T-helper 1 cell treated with Interleukin-12 subunit alpha and Interleukin-12 subunit beta and Interleukin-4 antibody, amounts not matched to agents 30 μg/mL and 1 μg/mL, for 36 hours (primary cell): ENCODE measurements around the gene DNAJC11.
"Not testable (repeated sequence)": the region's sequence is repeated elsewhere in the genome, so short reads cannot be mapped to it uniquely, and the experiment has no call there.

ENCODE experiments used
- H3K27ac Mint-ChIP-seq: one replicate; pipeline ENCODE4 v1.8.0; 2021; ENCODE audit warnings: mild to moderate bottlenecking, mixed read lengths
- H3K27me3 Mint-ChIP-seq: one replicate; pipeline ENCODE4 v1.8.0; 2021; ENCODE audit warnings: low read depth, mixed read lengths
- H3K36me3 Mint-ChIP-seq: one replicate; pipeline ENCODE4 v1.8.0; 2021; ENCODE audit warnings: low read depth, mixed read lengths
- H3K4me1 Mint-ChIP-seq: one replicate; pipeline ENCODE4 v1.8.0; 2021; ENCODE audit warnings: low read depth, mixed read lengths
- H3K4me3 Mint-ChIP-seq: one replicate; pipeline ENCODE4 v1.8.0; 2021; ENCODE audit warnings: mild to moderate bottlenecking, moderate library complexity, mixed read lengths
- H3K9me3 Mint-ChIP-seq: one replicate; pipeline ENCODE4 v1.8.0; 2021; ENCODE audit warnings: mixed read lengths

The DNAJC11 gene

DNA sequence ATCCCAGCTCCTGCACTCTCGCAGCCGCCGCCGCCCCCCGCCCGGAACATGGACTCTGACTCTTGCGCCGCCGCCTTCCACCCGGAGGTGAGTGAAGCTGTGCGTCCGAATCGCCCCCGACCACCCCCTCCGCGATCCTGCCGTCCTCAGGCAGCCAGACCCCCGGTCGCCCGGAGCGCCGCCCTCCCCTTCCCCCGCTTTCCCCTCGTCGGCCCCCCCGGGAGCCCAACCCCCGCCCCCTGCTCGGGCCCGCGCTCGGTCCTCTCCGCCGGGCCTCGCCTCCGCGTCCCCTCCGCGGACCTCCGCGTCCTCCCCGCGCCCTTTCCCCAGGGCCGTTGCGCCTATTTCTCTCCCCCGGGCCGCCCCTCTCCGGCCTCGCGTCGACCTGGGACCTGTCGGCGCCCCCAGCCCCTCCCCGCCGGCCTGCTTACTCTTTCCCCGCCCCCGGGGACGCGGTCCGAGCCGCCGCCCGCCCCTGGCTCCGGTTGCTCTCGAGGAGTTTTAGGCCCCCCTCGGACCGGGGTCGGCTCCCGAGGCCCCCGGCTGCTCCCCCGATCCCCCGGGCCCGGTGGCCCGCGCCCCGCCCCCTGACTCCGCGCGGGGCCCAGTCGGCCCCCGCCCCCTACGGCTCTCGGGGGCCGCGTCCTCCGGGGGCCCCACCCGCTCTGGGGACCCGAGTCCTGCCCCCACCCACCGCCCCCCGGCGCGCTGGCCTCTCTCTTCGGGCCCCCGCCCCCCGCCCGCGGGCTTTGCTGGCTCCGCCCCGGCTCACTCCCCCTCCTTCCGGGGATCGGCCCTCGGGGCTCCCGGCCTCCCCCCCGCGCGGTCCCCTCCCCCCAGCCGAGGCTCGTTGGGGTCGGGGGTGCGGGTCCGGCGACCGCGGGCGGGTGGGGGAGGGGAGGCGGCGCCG lies 87.3 kb downstream of the DNAJC11 start:
- H3K36me3 Mint-ChIP-seq, result peaks cover 10% of the 10 kb centered on the region

DNA sequence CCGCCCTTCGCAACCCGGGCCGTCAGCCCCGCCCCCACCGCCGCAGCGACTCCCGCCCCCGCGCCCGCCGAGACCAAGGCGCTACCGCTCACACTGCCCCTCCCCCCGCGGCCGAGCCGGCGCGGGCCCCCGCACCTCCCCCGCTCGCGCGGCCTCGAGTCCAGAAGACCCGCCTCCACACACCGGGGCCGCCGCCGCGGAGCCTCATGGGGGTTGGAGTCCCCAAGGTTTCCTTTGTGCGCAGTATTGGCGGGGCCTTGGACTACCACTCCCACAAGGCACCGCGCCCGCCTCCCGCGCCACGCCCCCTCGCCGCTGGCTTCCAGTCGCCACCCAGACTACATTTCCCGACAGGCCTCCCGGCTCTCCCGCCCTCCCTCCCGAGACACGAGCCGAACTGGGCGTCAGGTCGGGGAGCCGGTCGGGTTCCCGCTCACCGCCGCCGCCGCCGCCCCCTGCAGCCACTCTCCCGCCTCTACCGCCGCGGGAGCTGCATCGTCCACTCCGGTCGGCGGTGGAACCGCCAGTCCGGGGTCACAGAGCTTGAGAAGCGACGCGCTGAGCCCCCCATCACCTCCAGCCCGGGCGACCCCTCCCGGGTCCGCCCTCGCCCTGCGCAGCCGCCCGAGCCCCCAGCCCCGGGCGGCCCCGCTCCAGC lies 88.1 kb downstream of the DNAJC11 start, which contains the start of gene PHF13:
TSS of gene PHF13 (plus strand) at position 371 of the 658 bp plus-strand sequence. CDS start 336 bp downstream, outside the sequence.
- Mint-ChIP-seq H3K4me3 (peak within 1 kb of the TSS; percentile 90), H3K36me3 (peaks cover 10% of the 10 kb centered on the region)

More for the DNA sequence above, 87.3 kb downstream of the DNAJC11 start:
- Mint-ChIP-seq H3K4me3 (peak overlapping the region; percentile 42), H3K27me3 (no peaks in the 10 kb centered on the region), H3K27ac (no peak overlapping the region), H3K9me3 (no peaks in the 10 kb centered on the region), H3K4me1 (peaks cover 17% of the 10 kb centered on the region)

DNA sequence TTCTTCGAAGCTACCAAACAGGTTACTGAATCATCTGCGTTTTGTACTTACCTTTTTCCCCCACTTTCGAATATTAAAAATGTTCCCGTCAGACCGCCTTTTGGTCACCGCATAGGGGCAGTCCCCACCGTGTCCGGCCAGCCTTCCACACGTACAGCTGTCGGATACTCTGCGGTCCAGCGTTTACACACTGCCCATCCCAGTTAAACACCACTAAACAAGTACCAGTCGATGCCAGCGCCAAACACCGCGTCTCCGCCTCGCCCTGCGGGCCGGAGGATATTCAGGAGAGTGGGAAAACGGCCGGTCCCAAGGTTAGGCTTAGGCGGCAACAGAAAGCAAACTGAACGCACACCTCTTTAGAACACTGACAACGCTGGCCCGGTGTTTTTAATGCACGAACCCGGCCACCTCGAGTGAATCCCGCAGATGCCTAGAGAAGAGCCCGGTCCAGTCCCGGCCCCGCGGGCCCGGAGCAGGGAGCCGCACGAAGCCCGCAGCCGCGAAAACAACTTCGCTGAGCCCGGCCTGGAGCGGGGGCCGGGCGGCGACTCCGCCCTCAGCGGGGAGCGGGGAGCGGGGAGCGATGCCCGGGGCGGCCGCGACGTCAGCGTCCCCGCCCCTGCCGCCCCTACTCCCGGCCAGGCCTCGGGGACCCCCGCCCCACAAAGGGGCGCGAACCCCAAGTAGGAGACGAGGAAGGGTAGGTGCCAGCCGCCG lies 88.8 kb downstream of the DNAJC11 start:
- Mint-ChIP-seq H3K4me1 (peaks cover 17% of the 10 kb centered on the region), H3K4me3 (peak overlapping the region; percentile 90), H3K36me3 (peaks cover 10% of the 10 kb centered on the region), H3K27me3 (peaks cover 2% of the 10 kb centered on the region), H3K27ac (peak overlapping the region; percentile 82), H3K9me3 (no peaks in the 10 kb centered on the region)

More for the DNA sequence above, 88.1 kb downstream of the DNAJC11 start, which contains the start of gene PHF13:
- Mint-ChIP-seq H3K4me1 (peaks cover 17% of the 10 kb centered on the region), H3K27ac (peak within 1 kb of the TSS; percentile 82), H3K9me3 (no peaks in the 10 kb centered on the region), H3K27me3 (no peaks in the 10 kb centered on the region)

DNA sequence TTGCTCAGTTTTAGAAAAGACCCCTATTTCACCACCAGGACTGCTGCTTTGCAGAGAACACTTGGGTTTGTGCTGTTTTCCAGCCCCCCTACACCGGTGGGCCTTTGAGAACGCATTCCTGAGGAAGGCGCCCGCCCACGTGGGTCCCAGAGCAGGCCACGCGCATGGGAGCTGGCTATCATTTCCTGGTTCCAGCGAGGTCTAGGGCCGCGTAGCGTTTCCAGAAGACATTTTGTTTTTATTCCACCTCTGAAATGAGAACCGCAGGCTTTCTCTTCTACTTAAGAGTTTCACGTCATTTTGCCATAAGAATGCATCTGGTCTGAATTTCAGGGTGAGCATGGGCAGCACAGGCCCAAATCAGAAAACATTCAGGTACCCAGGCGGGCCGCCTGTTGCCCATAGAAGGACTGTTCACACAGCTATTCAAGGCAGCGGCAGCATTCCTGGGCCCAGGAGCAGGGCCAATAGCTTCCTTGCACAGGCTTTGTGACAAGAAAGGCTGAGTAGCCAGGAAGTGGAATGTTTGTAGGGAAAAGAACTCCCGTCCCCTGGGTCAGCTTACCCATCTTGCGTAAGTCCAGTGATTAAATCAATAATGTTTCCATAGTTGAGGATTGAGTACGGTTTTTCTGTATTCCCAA lies 97.6 kb downstream of the DNAJC11 start:
- Mint-ChIP-seq H3K9me3 (no peaks in the 10 kb centered on the region), H3K4me1 (peaks cover 18% of the 10 kb centered on the region), H3K27me3 (peaks cover 5% of the 10 kb centered on the region), H3K36me3 (peaks cover 10% of the 10 kb centered on the region), H3K27ac (peak overlapping the region; percentile 95), H3K4me3 (peak overlapping the region; percentile 78)

DNA sequence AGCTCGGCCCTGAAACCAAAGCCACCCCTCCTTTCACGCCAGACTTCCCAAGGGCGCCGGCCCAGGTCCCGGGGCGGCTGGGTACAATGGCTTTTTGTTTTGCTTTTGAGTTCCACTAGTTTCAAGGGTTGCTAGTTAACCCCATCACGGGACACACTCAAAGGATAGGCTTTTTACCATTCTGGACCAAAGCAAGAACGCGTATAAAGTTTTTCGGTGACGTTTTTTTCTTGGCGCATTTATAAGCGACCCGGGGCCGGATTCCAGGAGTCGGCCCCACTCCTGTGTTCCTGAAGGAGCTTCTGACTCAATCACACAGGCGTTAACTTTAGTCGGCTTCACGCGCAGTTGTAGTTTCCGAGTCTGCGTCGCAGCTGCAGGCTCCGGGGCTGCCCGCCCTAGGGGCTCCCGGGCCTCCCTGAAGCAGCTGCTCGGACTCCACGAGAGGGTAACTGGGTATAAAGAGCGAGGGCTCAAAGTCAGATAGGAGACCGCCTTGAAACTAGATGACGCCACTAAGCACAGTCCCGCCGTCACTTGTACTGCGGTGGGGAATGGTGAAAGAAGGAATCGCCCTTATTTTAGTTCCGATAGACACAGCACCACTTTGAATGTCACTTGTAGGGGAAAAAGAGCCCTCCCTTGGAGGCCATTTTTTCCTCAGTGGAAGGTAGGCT lies 98.2 kb downstream of the DNAJC11 start:
- H3K4me1 Mint-ChIP-seq, result peaks cover 18% of the 10 kb centered on the region

DNA sequence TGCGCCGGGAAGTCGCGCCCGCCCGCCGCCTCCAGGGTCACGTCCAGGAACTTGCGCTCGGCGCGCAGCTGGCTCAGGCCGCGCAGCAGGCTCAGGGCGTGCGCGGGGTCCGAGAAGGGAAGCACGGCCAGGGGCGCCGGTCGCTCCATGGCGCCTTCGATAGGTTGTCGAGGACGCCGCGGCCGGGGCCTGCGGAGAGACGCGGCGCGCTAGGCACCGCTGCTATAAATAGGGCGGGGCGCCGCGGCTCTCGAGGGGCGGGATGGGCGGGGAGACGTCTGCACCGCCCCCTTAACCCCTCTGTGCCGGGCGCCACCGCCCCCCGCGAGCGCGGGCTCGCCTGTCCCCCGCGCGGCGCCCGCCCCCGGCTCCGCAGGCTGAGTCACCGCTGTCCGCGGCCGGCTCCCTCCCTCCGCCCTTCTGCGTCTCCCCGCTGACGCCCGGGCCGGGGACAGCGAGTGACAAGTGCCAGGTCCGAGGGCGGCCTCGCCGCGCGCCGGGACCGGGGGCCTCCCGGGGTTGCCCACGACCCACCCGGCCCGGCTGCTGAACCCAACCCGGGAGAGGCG lies 98.9 kb downstream of the DNAJC11 start, which contains the start of gene KLHL21:
TSS of gene KLHL21 (minus strand) at position 201 of the 569 bp plus-strand sequence. CDS start at position 149, 52 bp downstream.
- no peaks in the 10 kb centered on the region for H3K9me3 Mint-ChIP-seq
- H3K4me3 Mint-ChIP-seq, result peak within 1 kb of the TSS; percentile 100
- peak within 1 kb of the TSS; percentile 99 for H3K27ac Mint-ChIP-seq
- peaks cover 3% of the 10 kb centered on the region for H3K27me3 Mint-ChIP-seq
- H3K36me3 Mint-ChIP-seq, result peaks cover 10% of the 10 kb centered on the region
- peaks cover 18% of the 10 kb centered on the region for H3K4me1 Mint-ChIP-seq

More for the DNA sequence above, 98.2 kb downstream of the DNAJC11 start:
- peak overlapping the region; percentile 95 for H3K27ac Mint-ChIP-seq
- peaks cover 10% of the 10 kb centered on the region for H3K36me3 Mint-ChIP-seq
- peaks cover 5% of the 10 kb centered on the region for H3K27me3 Mint-ChIP-seq
- H3K4me3 Mint-ChIP-seq, result peak overlapping the region; percentile 78
- H3K9me3 Mint-ChIP-seq, result no peaks in the 10 kb centered on the region

DNA sequence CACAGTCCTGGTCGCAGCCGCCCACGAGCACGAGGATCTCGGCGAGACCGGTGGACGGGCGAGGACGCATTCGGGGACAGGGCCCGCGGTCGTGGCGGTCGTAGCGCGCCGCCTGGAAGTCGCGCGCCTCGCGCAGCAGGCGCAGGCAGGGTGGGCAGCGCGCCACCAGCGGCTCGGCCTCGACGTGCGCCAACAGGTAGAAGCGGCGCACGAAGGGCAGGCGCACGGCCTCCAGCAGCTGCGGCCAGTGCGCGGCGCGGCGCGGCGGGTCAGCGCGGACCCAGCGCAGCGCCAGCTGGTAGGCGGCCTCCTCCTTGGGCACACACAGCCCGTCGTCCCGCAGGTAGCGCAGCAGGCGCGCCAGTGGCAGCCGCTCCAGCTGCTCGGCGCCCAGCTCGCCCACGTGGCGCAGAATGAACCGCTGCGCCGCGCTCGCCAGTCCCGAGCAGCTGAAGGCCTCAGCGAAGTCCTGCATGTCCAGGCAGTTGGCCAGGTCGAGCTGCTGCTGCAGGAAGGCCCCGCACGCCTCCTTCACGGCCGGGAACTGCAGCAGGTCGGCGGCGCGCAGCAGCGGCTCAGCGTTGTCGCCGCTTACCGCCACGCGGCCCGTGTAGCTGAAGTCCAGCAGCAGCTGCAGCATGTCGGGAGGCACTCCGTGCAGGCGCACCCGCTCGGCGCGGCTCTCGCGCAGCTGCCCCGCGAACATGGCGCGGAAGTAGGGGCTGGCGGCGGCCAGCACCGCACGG lies 99.5 kb downstream of the DNAJC11 start:
- Mint-ChIP-seq H3K27ac (peak overlapping the region; percentile 99), H3K4me3 (peak overlapping the region; percentile 100), H3K9me3 (no peaks in the 10 kb centered on the region), H3K27me3 (no peaks in the 10 kb centered on the region), H3K4me1 (peaks cover 18% of the 10 kb centered on the region), H3K36me3 (peaks cover 12% of the 10 kb centered on the region)

DNA sequence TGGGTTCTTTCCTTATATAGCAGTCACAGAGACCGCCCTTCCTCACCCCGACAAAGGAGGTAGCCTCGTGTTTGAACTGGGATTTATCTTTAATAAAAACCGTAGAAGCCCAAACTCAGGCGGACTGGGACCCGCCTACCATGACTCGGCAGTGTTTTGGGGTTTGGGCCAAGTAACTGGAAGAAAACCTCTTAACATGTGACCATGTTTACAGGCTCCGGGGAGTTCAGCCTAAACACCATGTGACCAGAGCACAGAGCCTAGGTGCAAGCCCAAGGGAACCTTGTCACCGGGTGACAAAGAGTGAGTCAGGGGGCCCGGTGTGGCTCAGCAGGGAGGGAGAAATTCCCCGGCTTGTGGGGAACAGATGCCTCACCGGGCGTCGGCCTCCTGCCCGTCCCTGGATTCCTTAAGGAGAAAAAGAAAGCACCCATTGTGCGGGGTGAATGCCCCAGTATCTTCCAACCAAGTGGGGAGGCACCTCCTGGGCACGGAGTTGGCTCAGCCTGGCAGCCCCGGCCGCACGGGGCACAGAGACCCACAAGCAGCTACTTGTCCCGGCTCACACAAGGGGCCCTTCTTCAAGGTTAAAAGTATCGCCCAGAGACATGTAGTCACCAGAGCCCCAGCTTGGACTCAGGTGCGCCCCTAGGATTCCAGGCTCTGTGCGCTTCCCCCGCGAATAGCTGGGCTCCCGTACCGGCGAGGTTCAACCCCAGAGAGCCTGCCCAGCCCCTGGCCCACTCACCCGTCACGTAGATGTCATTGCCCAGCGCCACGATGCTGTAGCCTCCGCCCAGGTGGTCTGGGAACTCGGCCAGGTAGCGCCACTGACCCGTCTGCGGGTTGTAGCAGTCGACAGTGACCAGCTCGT lies 100.3 kb downstream of the DNAJC11 start:
- Mint-ChIP-seq H3K4me3 (peak overlapping the region; percentile 100), H3K4me1 (peaks cover 18% of the 10 kb centered on the region), H3K36me3 (peaks cover 16% of the 10 kb centered on the region), H3K9me3 (no peaks in the 10 kb centered on the region), H3K27me3 (no peaks in the 10 kb centered on the region), H3K27ac (peak overlapping the region; percentile 99)

DNA sequence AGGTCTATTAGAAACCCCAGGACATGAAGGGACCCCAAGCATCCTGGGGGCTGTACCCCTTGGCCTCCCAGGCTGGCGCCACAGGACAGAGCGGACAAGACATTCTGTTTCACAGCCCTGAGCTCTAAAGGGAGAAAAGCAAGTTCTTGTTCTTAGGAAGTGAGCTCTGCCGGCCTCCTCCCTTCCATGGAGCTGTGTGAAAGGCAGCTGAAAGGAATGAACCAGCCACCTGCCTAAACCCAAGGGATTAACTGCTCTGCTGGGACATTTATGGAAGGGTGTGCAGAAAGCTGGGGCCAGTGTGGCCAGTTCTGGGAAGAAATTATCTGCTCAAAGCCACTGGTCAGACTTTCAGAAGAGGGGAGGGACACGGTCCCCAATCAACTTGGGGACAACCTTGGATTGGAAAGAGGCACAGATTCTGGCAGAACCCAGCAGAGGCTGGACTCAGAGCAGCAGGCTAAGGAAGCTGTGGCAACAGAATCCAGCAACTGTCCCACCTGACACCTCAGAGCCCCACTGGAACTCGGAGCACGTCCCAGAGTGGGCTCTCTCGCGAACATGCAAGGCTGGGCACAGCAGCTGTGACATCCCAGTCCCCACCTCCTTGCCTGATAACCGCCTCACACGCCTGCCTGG lies 101.1 kb downstream of the DNAJC11 start:
- H3K27ac Mint-ChIP-seq, result peak overlapping the region; percentile 99
- no peaks in the 10 kb centered on the region for H3K9me3 Mint-ChIP-seq
- H3K4me3 Mint-ChIP-seq, result peak overlapping the region; percentile 100
- H3K4me1 Mint-ChIP-seq, result peaks cover 18% of the 10 kb centered on the region
- peaks cover 23% of the 10 kb centered on the region for H3K36me3 Mint-ChIP-seq
- no peaks in the 10 kb centered on the region for H3K27me3 Mint-ChIP-seq

DNA sequence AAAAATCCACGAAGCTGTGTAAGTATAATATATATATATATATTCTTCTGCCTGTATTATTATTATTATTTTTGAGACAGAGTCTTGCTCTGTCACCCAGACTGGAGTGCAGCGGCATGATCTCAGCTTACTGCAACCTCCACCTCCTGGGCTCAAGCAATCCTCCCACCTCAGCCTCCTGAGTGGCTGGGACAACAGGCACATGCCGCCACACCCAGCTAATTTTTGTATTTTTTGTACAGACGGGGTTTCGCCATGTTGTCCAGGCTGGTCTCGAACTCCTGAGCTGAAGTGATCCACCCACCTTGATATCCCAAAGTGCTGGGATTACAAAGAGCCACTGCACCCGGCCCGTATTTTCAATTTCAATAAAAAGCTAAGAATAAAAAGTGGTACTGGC lies 101.6 kb downstream of the DNAJC11 start:
- H3K4me3 Mint-ChIP-seq, result peak overlapping the region; percentile 100
- H3K27ac Mint-ChIP-seq, result peak overlapping the region; percentile 99
- not testable (repeated sequence) for H3K27me3 Mint-ChIP-seq, H3K9me3 Mint-ChIP-seq
- H3K4me1 Mint-ChIP-seq, result peaks cover 18% of the 10 kb centered on the region
- peaks cover 25% of the 10 kb centered on the region for H3K36me3 Mint-ChIP-seq

DNA sequence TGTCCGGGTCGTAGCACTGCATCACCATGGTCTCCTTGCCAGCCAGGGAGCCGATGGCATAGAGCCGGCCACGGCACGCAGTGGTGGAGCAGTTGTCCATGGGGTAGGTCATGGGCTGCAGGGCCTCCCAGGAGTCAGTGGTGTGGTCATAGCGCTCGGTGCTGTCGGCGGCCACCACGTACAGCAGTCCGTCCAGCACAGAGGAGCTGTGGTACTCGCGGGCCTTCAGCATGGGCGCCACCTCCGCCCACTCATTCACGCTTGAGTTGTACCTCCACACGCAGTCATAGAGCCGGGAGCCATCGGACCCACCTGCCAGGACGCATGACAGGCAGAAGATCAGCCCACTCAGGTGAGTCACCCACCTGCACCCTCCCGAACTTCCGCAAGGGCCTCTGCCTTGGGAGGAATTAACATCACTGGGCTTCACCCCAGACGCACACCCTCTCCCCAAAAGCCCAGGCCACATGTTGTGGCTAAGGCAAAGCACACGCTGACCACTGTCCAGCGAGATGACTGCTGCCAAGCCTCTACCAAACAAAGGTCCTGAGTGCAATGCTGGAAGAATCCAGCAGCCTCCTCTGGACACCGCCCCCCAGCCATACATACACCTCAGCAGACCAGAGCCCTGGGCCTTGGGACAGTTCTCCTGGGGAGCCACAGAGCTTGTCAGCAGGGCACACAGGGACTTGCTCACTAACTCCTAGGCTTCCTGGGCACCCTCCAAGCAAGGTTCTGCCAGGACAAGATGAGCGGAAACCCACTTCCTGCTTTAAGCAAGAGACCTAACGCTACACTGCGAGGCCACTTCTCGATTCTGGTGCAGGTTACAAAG lies 102.3 kb downstream of the DNAJC11 start:
- peak overlapping the region; percentile 83 for H3K27ac Mint-ChIP-seq
- peaks cover 18% of the 10 kb centered on the region for H3K4me1 Mint-ChIP-seq
- H3K27me3 Mint-ChIP-seq, result no peaks in the 10 kb centered on the region
- H3K9me3 Mint-ChIP-seq, result no peaks in the 10 kb centered on the region
- H3K4me3 Mint-ChIP-seq, result peak overlapping the region; percentile 100
- peaks cover 25% of the 10 kb centered on the region for H3K36me3 Mint-ChIP-seq
